OCI-LY7 (cell line): Measurements from ENCODE around the gene HRCT1. TPM values are rescaled to one million over a fixed set of nuclear protein-coding genes. Genes with fewer than 3 reads are reported as not detected.

Experiments
- BruUV-seq: library from RNA; stranded (reverse); fragments of 400-500 nt; replicated peaks from 2 replicates; lab custom pipeline; 2021; lab: Mats Ljungman, UMichigan
- CTCF ChIA-PET: fragments of 300-600 bp; sonication (Branson Sonifier 250); formaldehyde crosslinking; loops from one replicate; lab custom pipeline; 2022; ENCODE audit warnings: antibody characterized with exemption; ENCODE audit not compliant: unreplicated experiment; lab: Charles Lee
- POLR2A ChIA-PET: fragments of 300-600 bp; sonication (Branson Sonifier 250); formaldehyde crosslinking; loops from one replicate; lab custom pipeline; 2022; ENCODE audit warnings: antibody characterized with exemption; lab: Charles Lee
- DNase-seq: peaks from one replicate; pipeline ENCODE4 v3.0.0-alpha.2; 2015; ENCODE audit warnings: low spot score
- H2AFZ ChIP-seq: fragments of 200-600 bp; sonication (generic), shearing (Covaris generic); 2 replicates; pipeline ENCODE4 v1.6.1; 2014; ENCODE audit warnings: mild to moderate bottlenecking, antibody characterized with exemption, low read length, moderate library complexity
- H3K27ac ChIP-seq: fragments of 200-600 bp; sonication (generic); 2 replicates; pipeline ENCODE4 v1.5.1; 2014; ENCODE audit warnings: mixed run types, low read depth, mild to moderate bottlenecking, moderate library complexity, low read length, inconsistent platforms; ENCODE audit not compliant: poor library complexity, severe bottlenecking
- H3K36me3 ChIP-seq: fragments of 200-600 bp; sonication (generic); 2 replicates; pipeline ENCODE4 v1.6.1; 2014; ENCODE audit warnings: mild to moderate bottlenecking, antibody characterized with exemption, low read length, moderate library complexity, mixed read lengths; ENCODE audit not compliant: insufficient read depth
- H3K4me1 ChIP-seq: fragments of 200-600 bp; sonication (generic); 2 replicates; pipeline ENCODE4 v1.5.1; 2014; ENCODE audit warnings: mild to moderate bottlenecking, low read length; ENCODE audit not compliant: insufficient read depth, poor library complexity, severe bottlenecking
- H3K4me2 ChIP-seq: fragments of 200-600 bp; sonication (generic); 2 replicates; pipeline ENCODE4 v1.6.1; 2014; ENCODE audit warnings: mild to moderate bottlenecking, low read length
- H3K4me3 ChIP-seq: fragments of 200-600 bp; sonication (generic); 2 replicates; pipeline ENCODE4 v1.5.1; 2014; ENCODE audit warnings: mild to moderate bottlenecking, low read depth, low read length; ENCODE audit not compliant: poor library complexity, severe bottlenecking
- H3K79me2 ChIP-seq: fragments of 200-600 bp; sonication (generic); 2 replicates; pipeline ENCODE4 v1.6.1; 2016; ENCODE audit warnings: low read depth, mild to moderate bottlenecking, low read length, moderate library complexity, mixed read lengths; ENCODE audit not compliant: insufficient read depth
- H3K9me2 ChIP-seq: fragments of 200-600 bp; sonication (generic); 2 replicates; pipeline ENCODE4 v1.6.1; 2016; ENCODE audit warnings: mild to moderate bottlenecking, low read length, mixed read lengths; ENCODE audit not compliant: insufficient read depth
- H3K9me3 ChIP-seq: fragments of 200-600 bp; sonication (generic); 2 replicates; pipeline ENCODE4 v1.6.1; 2014; ENCODE audit warnings: mild to moderate bottlenecking, mixed run types, low read length, mixed read lengths
- H4K20me1 ChIP-seq: fragments of 200-600 bp; sonication (generic); 2 replicates; pipeline ENCODE4 v1.6.1; 2014; ENCODE audit warnings: mild to moderate bottlenecking, antibody characterized with exemption, low read length, moderate library complexity, mixed read lengths; ENCODE audit not compliant: insufficient read depth
- CTCF ChIP-seq: fragments of 200-600 bp; sonication (generic); conservative IDR thresholded peaks from 2 replicates; pipeline ENCODE4 v1.5.1; 2014; ENCODE audit warnings: mild to moderate bottlenecking, antibody characterized with exemption, low read length, moderate library complexity, mixed read lengths
- EZH2phosphoT487 ChIP-seq: fragments of 200-600 bp; sonication (generic); IDR thresholded peaks from 2 replicates; pipeline ENCODE4 v1.6.1; 2018; ENCODE audit warnings: low read depth, borderline replicate concordance, mild to moderate bottlenecking, mixed run types, antibody characterized with exemption, low read length, moderate library complexity, mixed read lengths
- intact Hi-C: fragments of 100-400 bp; cut with micrococcal nuclease; formaldehyde crosslinking; loops from one replicate; pipeline ENCODE4 v1.10.0; 2022; ENCODE audit not compliant: unreplicated experiment
- total RNA-seq, 2 experiments: library from RNA; depleted of rRNA in 1 of 2; stranded (reverse); fragments of >200 nt in 1 of 2; shearing (Covaris generic) in 1 of 2; gene quantifications; 2 replicates each; pipeline ENCODE4 v1.2.3, GENCODE V29; 2014 to 2022

The HRCT1 gene
- total RNA-seq, 2 experiments from 2014 or later, result not detected

GRCh38 chr9:35868933-35869332 is 37.1 kb upstream of the HRCT1 start:
- CTCF ChIA-PET, result interaction anchor here (0.5 kb wide), 1 partner anchor 250 kb away, joined by 5 read pairs; no protein-coding TSS in a partner anchor
- BruUV-seq, result no TSS peak

DNA sequence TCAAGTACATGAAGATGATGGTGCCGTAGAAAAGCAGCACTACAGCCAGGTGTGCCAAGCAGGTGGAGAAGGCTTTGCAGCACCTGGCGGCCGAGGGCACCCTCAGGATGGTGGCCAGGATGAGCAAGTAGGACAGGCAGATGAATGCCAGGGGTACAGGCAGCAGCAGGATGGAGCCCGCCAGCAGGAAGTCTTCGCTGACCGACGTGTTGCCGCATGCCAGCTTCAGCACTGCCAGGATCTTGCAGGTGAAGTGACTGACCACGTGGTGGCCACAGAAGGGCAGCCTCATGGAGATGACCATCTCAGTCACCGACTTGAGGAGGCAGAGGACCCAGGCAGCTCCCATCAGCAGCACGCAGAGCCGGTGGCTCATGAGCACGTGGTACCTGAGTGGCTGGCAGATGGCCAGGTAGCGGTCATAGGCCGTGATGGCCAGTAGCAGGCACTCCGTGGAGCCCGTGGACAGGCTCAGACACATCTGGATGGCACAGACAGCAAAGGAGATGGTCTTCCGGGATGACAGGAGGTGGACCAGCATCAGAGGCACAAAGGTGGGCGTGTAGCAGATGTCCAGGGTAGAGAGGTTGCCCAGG is 36.3 kb upstream of the HRCT1 start:
- no peaks in the 10 kb centered on the region for H3K9me3 ChIP-seq
- POLR2A ChIA-PET, result no interaction called here
- no peaks in the 10 kb centered on the region for H3K9me2 ChIP-seq
- no peaks in the 10 kb centered on the region for H3K79me2 ChIP-seq
- no peak overlapping the region for H3K4me2 ChIP-seq
- CTCF ChIA-PET, result no interaction called here
- no peak for DNase-seq
- TF ChIP-seq EZH2phosphoT487, result no peak
- no peak for TF ChIP-seq CTCF
- H3K27ac ChIP-seq, result no peak overlapping the region
- H3K4me3 ChIP-seq, result no peak overlapping the region
- BruUV-seq, result no TSS peak
- H3K36me3 ChIP-seq, result no peaks in the 10 kb centered on the region
- H4K20me1 ChIP-seq, result no peaks in the 10 kb centered on the region
- no peak overlapping the region for H2AFZ ChIP-seq
- intact Hi-C loops, result no loop called here
- H3K4me1 ChIP-seq, result no peaks in the 10 kb centered on the region

More at GRCh38 chr9:35868933-35869332, 37.1 kb upstream of the HRCT1 start:
- no peaks in the 10 kb centered on the region for H4K20me1 ChIP-seq
- no peaks in the 10 kb centered on the region for H3K9me3 ChIP-seq
- intact Hi-C loops, result no loop called here
- H3K79me2 ChIP-seq, result no peaks in the 10 kb centered on the region
- no peaks in the 10 kb centered on the region for H3K9me2 ChIP-seq
- H3K36me3 ChIP-seq, result no peaks in the 10 kb centered on the region
- H3K4me2 ChIP-seq, result no peak overlapping the region
- DNase-seq, result no peak
- H2AFZ ChIP-seq, result no peak overlapping the region
- no peak overlapping the region for H3K4me3 ChIP-seq
- TF ChIP-seq CTCF (no peak), EZH2phosphoT487 (no peak)
- POLR2A ChIA-PET, result no interaction called here
- H3K4me1 ChIP-seq, result no peaks in the 10 kb centered on the region
- H3K27ac ChIP-seq, result no peak overlapping the region

DNA sequence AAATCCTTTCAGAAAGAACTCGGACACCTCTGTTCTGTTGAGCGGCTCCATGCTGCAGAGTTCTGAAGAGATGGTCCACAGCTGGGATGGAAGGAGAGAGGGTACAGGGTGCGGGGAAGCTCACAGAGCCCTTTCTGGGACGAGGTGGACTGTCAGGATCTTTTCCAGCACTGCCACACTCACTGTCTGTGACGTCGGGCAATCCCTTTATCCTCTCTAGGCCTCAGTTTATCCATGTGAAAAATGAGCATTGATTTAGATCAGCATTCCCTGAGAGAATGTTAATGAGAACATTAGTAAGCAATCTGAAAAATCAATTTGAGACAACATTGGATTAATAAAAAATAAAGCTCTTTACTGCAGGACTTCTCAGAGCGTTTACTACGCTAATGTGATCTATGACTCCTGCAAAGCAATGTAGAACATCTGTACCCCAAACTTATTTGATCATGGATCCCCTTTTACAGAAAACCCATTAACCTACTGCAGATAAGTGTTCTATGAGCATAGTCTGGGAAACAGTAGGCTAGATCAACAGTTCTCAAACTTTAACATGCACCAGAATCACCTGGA is 35.6 kb upstream of the HRCT1 start, which contains the start of gene OR13J1:
OR13J1 (minus strand) TSS at position 51 of the 573 bp plus-strand sequence; CDS start at position 51, 0 bp downstream.
- Histone ChIP-seq H3K9me3 (no peaks in the 10 kb centered on the region), H3K4me1 (no peaks in the 10 kb centered on the region), H3K9me2 (no peaks in the 10 kb centered on the region), H3K4me2 (no peak within 1 kb of the TSS), H3K4me3 (no peak within 1 kb of the TSS), H2AFZ (no peak within 1 kb of the TSS), H3K36me3 (no peaks in the 10 kb centered on the region), H3K27ac (no peak within 1 kb of the TSS), H4K20me1 (no peaks in the 10 kb centered on the region), H3K79me2 (no peaks in the 10 kb centered on the region)
- BruUV-seq, result no TSS peak
- POLR2A ChIA-PET, result no interaction called here
- CTCF ChIA-PET, result no interaction called here
- intact Hi-C loops, result no loop called here
- no peak for TF ChIP-seq CTCF
- TF ChIP-seq EZH2phosphoT487, result no peak
- DNase-seq, result no peak
